Fibroblast of lung (primary cell): ENCODE results near the gene TNIK. TPM values are rescaled to one million over a fixed set of nuclear protein-coding genes. Genes with fewer than 3 reads are reported as not detected.
"Not testable (repeated sequence)": the region's sequence is repeated elsewhere in the genome, so short reads cannot be mapped to it uniquely, and the experiment has no call there.

ENCODE experiments used
- DNase-seq, 2 donors: peaks; one replicate each; pipeline versions ENCODE4 v3.0.0 to v3.0.0-alpha.2; 2010; ENCODE audit warnings: low read depth in 2 of 2
- H2AFZ ChIP-seq: 2 replicates; pipeline ENCODE4 v1.5.1; 2012; ENCODE audit warnings: low read length, control low read depth, inconsistent platforms
- H3K27ac ChIP-seq: 2 replicates; pipeline ENCODE4 v1.5.1; 2011; ENCODE audit warnings: low read length, control low read depth; ENCODE audit not compliant: insufficient read depth
- H3K27me3 ChIP-seq: 2 replicates; pipeline ENCODE4 v1.5.1; 2011; ENCODE audit warnings: mild to moderate bottlenecking, low read length; ENCODE audit not compliant: control insufficient read depth, insufficient read depth
- H3K36me3 ChIP-seq: 2 replicates; pipeline ENCODE4 v1.5.1; 2011; ENCODE audit warnings: low read length; ENCODE audit not compliant: control insufficient read depth, insufficient read depth
- H3K4me1 ChIP-seq: 2 replicates; pipeline ENCODE4 v1.5.1; 2011; ENCODE audit warnings: low read length; ENCODE audit not compliant: control insufficient read depth, insufficient read depth; ENCODE audit errors: extremely low read depth
- H3K4me2 ChIP-seq: 2 replicates; pipeline ENCODE4 v1.5.1; 2011; ENCODE audit warnings: low read length, control low read depth; ENCODE audit not compliant: insufficient read depth; ENCODE audit errors: extremely low read depth
- H3K4me3 ChIP-seq, 4 experiments: fragments of 200-600 bp in 1 of 4; sonication (generic) in 1 of 4; replicated peaks in 1 of 4; 2 replicates each; pipeline ENCODE4 v1.5.1; 2011 to 2016; ENCODE audit warnings: low read length in 4 of 4, low read depth in 3 of 4, mild to moderate bottlenecking in 3 of 4, control low read depth in 2 of 4, inconsistent platforms in 1 of 4, mixed read lengths in 1 of 4; ENCODE audit not compliant: insufficient read depth in 1 of 4; ENCODE audit errors: control extremely low read depth in 1 of 4
- H3K79me2 ChIP-seq: 2 replicates; pipeline ENCODE4 v1.5.1; 2012; ENCODE audit warnings: mild to moderate bottlenecking, low read length, inconsistent platforms; ENCODE audit not compliant: control insufficient read depth, insufficient read depth
- H3K9ac ChIP-seq: 2 replicates; pipeline ENCODE4 v1.5.1; 2011; ENCODE audit warnings: mild to moderate bottlenecking, low read length, control low read depth; ENCODE audit not compliant: insufficient read depth
- H3K9me3 ChIP-seq: 2 replicates; pipeline ENCODE4 v1.5.1; 2012; ENCODE audit warnings: low read depth, low read length; ENCODE audit not compliant: control insufficient read depth, insufficient read depth
- H4K20me1 ChIP-seq: 2 replicates; pipeline ENCODE4 v1.5.1; 2011; ENCODE audit warnings: low read length; ENCODE audit not compliant: control insufficient read depth, insufficient read depth; ENCODE audit errors: extremely low read depth
- EZH2 ChIP-seq: IDR thresholded peaks from 2 replicates; pipeline ENCODE4 v1.5.1; 2012; ENCODE audit warnings: low read length, control low read depth, mild to moderate bottlenecking; ENCODE audit errors: missing control alignments
- polyA plus RNA-seq, 2 donors: library from polyadenylated mRNA; depleted of rRNA in 1 of 2; stranded (reverse) in 1 of 2; unstranded in 1 of 2; fragments of >200 nt; gene quantifications; 2 replicates each; pipeline ENCODE4 v1.2.1, GENCODE V29; 2011 to 2012; ENCODE audit warnings: missing spikeins in 1 of 2
- total RNA-seq: library from RNA; depleted of rRNA; stranded (reverse); fragments of >200 nt; gene quantifications from 2 replicates; pipeline ENCODE4 v1.2.1, GENCODE V29; 2014
- TF ChIP-seq, protein P1 (sequence below), 2 donors: IDR thresholded peaks in 1 of 2; conservative IDR thresholded peaks in 1 of 2; 1 replicate in 1 of 2; 2 replicates in 1 of 2; pipeline ENCODE4 v1.5.1; 2011 to 2012; ENCODE audit warnings: low read length in 2 of 2, control low read depth in 1 of 2, inconsistent platforms in 1 of 2, low read depth in 1 of 2, mild to moderate bottlenecking in 1 of 2

The TNIK gene
- total and polyA plus RNA-seq, 2 donors (not counting 1 experiment from before 2014, with no cell fraction given), result 13.8 to 39.3 TPM

DNA sequence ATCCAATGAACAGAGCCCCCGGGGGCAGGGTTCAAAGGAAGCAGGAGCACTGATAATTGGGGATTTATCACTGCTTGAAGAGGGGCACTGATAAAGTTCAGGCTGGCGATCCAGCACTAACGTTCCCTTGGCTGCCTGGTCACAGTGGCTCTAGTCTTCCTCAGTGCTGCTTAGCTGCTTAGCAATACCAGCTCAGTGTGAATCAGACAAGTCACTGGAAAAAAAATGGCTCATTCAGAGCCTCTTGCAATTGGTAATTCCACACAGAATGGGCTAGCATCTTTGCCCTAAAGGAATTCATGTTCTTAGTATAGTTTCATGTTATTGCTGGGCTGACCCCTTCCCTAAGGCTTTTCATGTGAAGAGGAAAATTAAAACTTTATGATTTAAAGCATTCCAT, 338.0 kb downstream of the TNIK start:
- Histone ChIP-seq H3K4me3 (no peak overlapping the region), H3K27ac (no peak overlapping the region), H3K36me3 (peaks cover 6% of the 10 kb centered on the region), H4K20me1 (no peaks in the 10 kb centered on the region), H3K9me3 (no peaks in the 10 kb centered on the region), H3K4me1 (no peaks in the 10 kb centered on the region), H2AFZ (no peak overlapping the region), H3K27me3 (no peaks in the 10 kb centered on the region), H3K79me2 (no peaks in the 10 kb centered on the region), H3K9ac (no peak overlapping the region), H3K4me2 (no peak overlapping the region)
- no peak for TF ChIP-seq EZH2
- TF ChIP-seq, protein P1, sequence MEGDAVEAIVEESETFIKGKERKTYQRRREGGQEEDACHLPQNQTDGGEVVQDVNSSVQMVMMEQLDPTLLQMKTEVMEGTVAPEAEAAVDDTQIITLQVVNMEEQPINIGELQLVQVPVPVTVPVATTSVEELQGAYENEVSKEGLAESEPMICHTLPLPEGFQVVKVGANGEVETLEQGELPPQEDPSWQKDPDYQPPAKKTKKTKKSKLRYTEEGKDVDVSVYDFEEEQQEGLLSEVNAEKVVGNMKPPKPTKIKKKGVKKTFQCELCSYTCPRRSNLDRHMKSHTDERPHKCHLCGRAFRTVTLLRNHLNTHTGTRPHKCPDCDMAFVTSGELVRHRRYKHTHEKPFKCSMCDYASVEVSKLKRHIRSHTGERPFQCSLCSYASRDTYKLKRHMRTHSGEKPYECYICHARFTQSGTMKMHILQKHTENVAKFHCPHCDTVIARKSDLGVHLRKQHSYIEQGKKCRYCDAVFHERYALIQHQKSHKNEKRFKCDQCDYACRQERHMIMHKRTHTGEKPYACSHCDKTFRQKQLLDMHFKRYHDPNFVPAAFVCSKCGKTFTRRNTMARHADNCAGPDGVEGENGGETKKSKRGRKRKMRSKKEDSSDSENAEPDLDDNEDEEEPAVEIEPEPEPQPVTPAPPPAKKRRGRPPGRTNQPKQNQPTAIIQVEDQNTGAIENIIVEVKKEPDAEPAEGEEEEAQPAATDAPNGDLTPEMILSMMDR (conservative IDR thresholded peaks at IDR 0.05 in 1 of 2, IDR thresholded peaks at IDR 0.05 in 1 of 2; ENCODE audit: low read depth in 1 of 2, low read length in 2 of 2), result no peak
- no peak for DNase-seq

DNA sequence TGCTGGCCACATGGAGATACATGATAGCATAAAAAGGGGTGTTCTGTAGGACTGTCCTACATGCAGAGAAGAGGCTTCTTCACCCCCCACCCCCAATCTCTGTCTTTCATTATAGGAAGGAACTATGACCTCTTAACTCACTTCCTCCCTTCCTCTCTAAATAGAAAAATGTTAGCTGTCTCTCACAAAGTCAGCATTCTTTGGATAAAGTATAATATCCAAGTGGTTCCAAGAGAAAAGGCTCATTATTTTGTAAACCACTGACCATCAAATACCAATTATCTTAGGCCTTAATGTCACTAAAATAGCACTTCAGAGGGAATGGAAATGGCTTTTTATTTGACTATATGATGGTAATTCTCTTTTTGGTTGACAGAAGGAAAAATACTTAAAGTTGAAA, 338.4 kb downstream of the TNIK start:
- no peaks in the 10 kb centered on the region for H3K79me2 ChIP-seq
- H3K9ac ChIP-seq, result no peak overlapping the region
- no peak overlapping the region for H2AFZ ChIP-seq
- no peak overlapping the region for H3K27ac ChIP-seq
- H3K4me2 ChIP-seq, result no peak overlapping the region
- no peaks in the 10 kb centered on the region for H3K9me3 ChIP-seq
- DNase-seq, result no peak
- no peaks in the 10 kb centered on the region for H3K27me3 ChIP-seq
- H4K20me1 ChIP-seq, result no peaks in the 10 kb centered on the region
- TF ChIP-seq EZH2, result no peak
- TF ChIP-seq, protein P1 (conservative IDR thresholded peaks at IDR 0.05 in 1 of 2, IDR thresholded peaks at IDR 0.05 in 1 of 2; ENCODE audit: low read depth in 1 of 2, low read length in 2 of 2), result no peak
- H3K4me1 ChIP-seq, result peaks cover 3% of the 10 kb centered on the region
- H3K36me3 ChIP-seq, result peaks cover 6% of the 10 kb centered on the region
- H3K4me3 ChIP-seq, result no peak overlapping the region

DNA sequence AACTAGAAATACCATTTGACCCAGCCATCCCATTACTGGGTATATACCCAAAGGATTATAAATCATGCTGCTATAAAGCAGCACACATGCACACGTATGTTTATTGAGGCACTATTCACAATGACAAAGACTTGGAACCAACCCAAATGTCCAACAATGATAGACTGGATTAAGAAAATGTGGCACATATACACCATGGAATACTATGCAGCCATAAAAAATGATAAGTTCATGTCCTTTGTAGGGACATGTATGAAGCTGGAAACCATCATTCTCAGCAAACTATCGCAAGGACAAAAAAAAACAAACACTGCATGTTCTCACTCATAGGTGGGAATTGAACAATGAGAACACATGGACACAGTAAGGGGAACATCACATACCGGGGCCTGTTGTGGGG, 340.8 kb downstream of the TNIK start:
- not testable (repeated sequence) for H2AFZ ChIP-seq, H3K4me1 ChIP-seq, H3K4me2 ChIP-seq, H3K4me3 ChIP-seq, DNase-seq, H3K79me2 ChIP-seq, H3K9ac ChIP-seq, H3K27ac ChIP-seq, H3K9me3 ChIP-seq, H3K27me3 ChIP-seq, H4K20me1 ChIP-seq
- H3K36me3 ChIP-seq, result peaks cover 11% of the 10 kb centered on the region

DNA sequence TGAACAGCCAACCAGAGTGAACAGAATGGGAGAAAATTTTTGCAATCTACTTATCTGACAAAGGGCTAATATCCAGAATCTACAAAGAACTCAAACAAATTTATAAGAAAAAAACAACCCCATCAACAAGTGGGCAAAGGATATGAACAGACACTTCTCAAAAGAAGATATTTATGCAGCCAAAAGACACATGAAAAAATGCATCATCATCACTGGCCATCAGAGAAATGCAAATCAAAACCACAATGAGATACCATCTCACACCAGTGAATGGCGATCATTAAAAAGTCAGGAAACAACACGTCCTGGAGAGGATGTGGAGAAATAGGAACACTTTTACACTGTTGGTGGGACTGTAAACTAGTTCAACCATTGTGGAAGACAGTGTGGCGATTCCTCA, 341.2 kb downstream of the TNIK start:
- not testable (repeated sequence) for H3K79me2 ChIP-seq, H3K27ac ChIP-seq, H2AFZ ChIP-seq, H3K9me3 ChIP-seq, H3K4me2 ChIP-seq, H4K20me1 ChIP-seq, H3K27me3 ChIP-seq, H3K4me3 ChIP-seq, DNase-seq, H3K9ac ChIP-seq, H3K4me1 ChIP-seq
- peaks cover 11% of the 10 kb centered on the region for H3K36me3 ChIP-seq
